Measurements from ENCODE around the gene MCM8.

The MCM8 gene

DNA sequence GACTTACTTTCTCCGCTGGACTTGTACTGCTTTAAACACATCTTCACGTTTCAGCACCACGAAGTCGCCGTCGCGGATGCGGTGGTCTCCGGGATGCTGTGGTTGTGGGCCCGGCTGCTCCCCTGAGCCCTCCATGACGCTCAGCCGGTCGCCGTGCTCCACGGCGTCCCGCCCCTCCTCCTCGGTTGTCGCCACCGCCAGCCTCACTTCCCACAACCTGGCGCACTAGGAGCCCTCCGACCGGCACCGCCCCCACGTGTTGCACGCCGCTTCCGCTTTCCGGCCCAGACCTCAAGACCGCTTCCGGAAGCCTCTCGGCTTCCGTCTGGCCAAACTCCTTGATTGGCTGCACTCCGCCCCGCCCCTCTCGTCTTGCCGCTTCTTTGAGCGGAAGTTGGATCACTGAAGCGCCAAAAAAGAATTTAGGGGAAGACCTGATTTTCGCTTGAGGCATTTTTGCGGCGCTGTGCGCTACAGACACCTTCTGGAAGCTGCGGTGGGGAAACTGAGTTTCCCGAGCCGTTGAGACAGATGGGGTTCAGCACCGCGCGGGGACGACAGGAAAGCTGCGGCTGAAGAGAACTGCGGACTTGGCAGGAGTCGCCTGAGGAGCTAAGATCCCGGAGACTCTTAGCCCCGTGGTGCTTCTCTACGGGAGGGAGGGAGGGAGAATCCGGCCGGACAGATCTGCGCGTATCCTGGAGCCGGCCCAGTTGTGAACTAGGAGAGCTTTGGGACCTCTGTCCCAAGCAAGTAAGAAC, at the start of gene MCM8, which contains the start of gene TRMT6:
Gene MCM8, plus strand, starts transcription at position 382 of the 761 bp plus-strand sequence. CDS start 1,364 bp downstream, outside the sequence.
Gene TRMT6, minus strand, starts transcription at position 263 of the 761 bp plus-strand sequence. Its CDS starts 128 bp downstream, at position 135.
- no peak for TF ChIP-seq CTCF (IDR thresholded peaks at IDR 0.05; ENCODE audit: unreplicated experiment in 3 of 3)
- Mint-ChIP-seq H3K27ac (peak within 1 kb of the TSS; percentile 30 to 86 (median 79)), H3K9me3 (no peaks in the 10 kb centered on the region), H3K4me1 (peaks cover 21% of the 10 kb centered on the region), H3K27me3 (ENCODE audit: low read depth) (no peaks in the 10 kb centered on the region), H3K4me3 (peak within 1 kb of the TSS; percentile 94 to 95 (median 94)), H3K36me3 (ENCODE audit: low read depth) (peaks cover 21% of the 10 kb centered on the region)

GRCh38 chr20:5900908-5901307, 49.5 kb upstream of the MCM8 start:
- Mint-ChIP-seq H3K4me3 (no peak overlapping the region), H3K4me1 (no peaks in the 10 kb centered on the region), H3K27me3 (ENCODE audit: low read depth) (peaks cover 17% of the 10 kb centered on the region), H3K36me3 (ENCODE audit: low read depth) (no peaks in the 10 kb centered on the region), H3K27ac (no peak overlapping the region), H3K9me3 (no peaks in the 10 kb centered on the region)
- no peak for TF ChIP-seq CTCF (IDR thresholded peaks at IDR 0.05; ENCODE audit: unreplicated experiment in 3 of 3)

- Mint-ChIP-seq H3K4me1 (no peaks in the 10 kb centered on the region), H3K36me3 (ENCODE audit: low read depth) (no peaks in the 10 kb centered on the region)
- TF ChIP-seq CTCF (IDR thresholded peaks at IDR 0.05; ENCODE audit: unreplicated experiment in 3 of 3): no peak
Measured at GRCh38 chr20:5908981-5909380, 41.5 kb upstream of the MCM8 start.

DNA sequence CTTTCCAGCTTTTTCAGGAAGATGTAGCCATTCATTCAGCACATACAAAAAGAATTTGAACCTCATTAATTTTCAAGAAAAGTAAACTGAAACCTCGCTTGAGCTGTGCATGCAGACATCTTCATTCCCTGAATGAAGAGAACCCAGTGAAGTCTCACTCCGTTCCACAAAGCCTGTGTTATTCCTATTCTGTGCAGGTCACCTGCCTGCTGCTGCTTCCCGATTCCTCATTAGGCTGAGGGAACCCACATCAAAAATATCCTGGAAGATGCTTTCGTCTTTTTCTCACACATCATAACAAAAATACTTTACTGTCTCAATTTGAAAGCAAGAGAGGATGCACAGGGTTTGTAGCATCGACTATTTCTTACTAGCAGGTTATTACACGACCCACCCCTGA, 40.3 kb upstream of the MCM8 start:
- Mint-ChIP-seq H3K4me3 (peak overlapping the region in 2 of 3 experiments; percentile 80 to 86), H3K4me1 (no peaks in the 10 kb centered on the region), H3K27ac (peak overlapping the region in 1 of 3 experiments; percentile 11), H3K27me3 (ENCODE audit: low read depth) (peaks cover 44% of the 10 kb centered on the region), H3K36me3 (ENCODE audit: low read depth) (no peaks in the 10 kb centered on the region), H3K9me3 (no peaks in the 10 kb centered on the region)
- TF ChIP-seq CTCF (IDR thresholded peaks at IDR 0.05; ENCODE audit: unreplicated experiment in 3 of 3): no peak

More at GRCh38 chr20:5908981-5909380, 41.5 kb upstream of the MCM8 start:
- H3K27me3 Mint-ChIP-seq (ENCODE audit: low read depth): peaks cover 44% of the 10 kb centered on the region
- H3K9me3 Mint-ChIP-seq: no peaks in the 10 kb centered on the region
- no peak overlapping the region for H3K4me3 Mint-ChIP-seq
- no peak overlapping the region for H3K27ac Mint-ChIP-seq

DNA sequence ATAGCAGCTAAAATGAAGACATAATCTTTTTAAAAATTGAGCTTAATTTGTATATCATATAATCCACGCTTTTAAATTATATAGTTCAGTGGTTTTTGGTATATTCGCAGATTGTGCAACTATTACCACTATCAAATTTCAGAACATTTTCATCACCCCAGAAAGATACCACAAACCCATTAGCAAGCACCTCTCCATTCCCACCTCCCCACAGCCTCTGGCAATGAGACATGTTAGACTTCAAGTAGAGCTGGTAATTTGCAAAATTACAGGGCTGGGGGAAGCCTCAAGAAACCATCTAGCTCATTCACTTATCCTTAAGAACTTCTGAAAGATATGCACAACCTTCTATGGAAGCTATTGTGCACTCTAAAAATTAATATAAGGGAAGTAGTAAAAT, 37.3 kb upstream of the MCM8 start:
- Mint-ChIP-seq H3K27me3 (ENCODE audit: low read depth) (peaks cover 34% of the 10 kb centered on the region), H3K4me1 (no peaks in the 10 kb centered on the region), H3K4me3 (peak overlapping the region in 1 of 3 experiments; percentile 30), H3K27ac (no peak overlapping the region), H3K36me3 (ENCODE audit: low read depth) (no peaks in the 10 kb centered on the region), H3K9me3 (no peaks in the 10 kb centered on the region)
- TF ChIP-seq CTCF (IDR thresholded peaks at IDR 0.05; ENCODE audit: unreplicated experiment in 3 of 3): no peak

GRCh38 chr20:5914859-5915258, 35.6 kb upstream of the MCM8 start:
- no peaks in the 10 kb centered on the region for H3K4me1 Mint-ChIP-seq
- TF ChIP-seq CTCF (IDR thresholded peaks at IDR 0.05; ENCODE audit: unreplicated experiment in 3 of 3): no peak
- H3K9me3 Mint-ChIP-seq: no peaks in the 10 kb centered on the region

More at GRCh38 chr20:5914859-5915258, 35.6 kb upstream of the MCM8 start:
- Mint-ChIP-seq H3K27ac (no peak overlapping the region), H3K27me3 (ENCODE audit: low read depth) (peaks cover 20% of the 10 kb centered on the region), H3K4me3 (no peak overlapping the region), H3K36me3 (ENCODE audit: low read depth) (no peaks in the 10 kb centered on the region)

Data from nephron (organoid).